Esophagus (tissue), 2 donors: ENCODE results near the gene CDKAL1. TPM values are rescaled to one million over a fixed set of nuclear protein-coding genes. Genes with fewer than 3 reads are reported as not detected.

ENCODE experiments used
- H3K27ac ChIP-seq, 2 donors: one replicate each; pipeline ENCODE4 v1.5.1; 2013; ENCODE audit warnings: low read depth in 2 of 2, mild to moderate bottlenecking in 2 of 2, inconsistent platforms in 1 of 2, low read length in 1 of 2, moderate library complexity in 1 of 2
- H3K27me3 ChIP-seq, 2 donors: one replicate each; pipeline ENCODE4 v1.6.1; 2013; ENCODE audit warnings: low read length in 2 of 2, control low read depth in 1 of 2, mild to moderate bottlenecking in 1 of 2; ENCODE audit not compliant: insufficient read depth in 2 of 2, control insufficient read depth in 1 of 2
- H3K36me3 ChIP-seq, 2 donors: one replicate each; pipeline ENCODE4 v1.6.1; 2013; ENCODE audit warnings: low read length in 1 of 2; ENCODE audit not compliant: control insufficient read depth in 2 of 2, insufficient read depth in 2 of 2
- H3K4me1 ChIP-seq, 2 donors: one replicate each; pipeline ENCODE4 v1.6.1; 2013; ENCODE audit warnings: low read length in 1 of 2; ENCODE audit not compliant: control insufficient read depth in 2 of 2, insufficient read depth in 2 of 2
- H3K4me3 ChIP-seq, 2 donors: one replicate each; pipeline ENCODE4 v1.5.1; 2013; ENCODE audit warnings: low read length in 2 of 2, mild to moderate bottlenecking in 2 of 2, low read depth in 1 of 2, moderate library complexity in 1 of 2
- H3K9me3 ChIP-seq, 2 donors: one replicate each; pipeline ENCODE4 v1.6.1; 2013; ENCODE audit warnings: mild to moderate bottlenecking in 2 of 2, low read depth in 1 of 2, low read length in 1 of 2, moderate library complexity in 1 of 2; ENCODE audit not compliant: control insufficient read depth in 2 of 2, insufficient read depth in 1 of 2
- WGBS, 2 donors: extraction: QIAGEN DNeasy Blood & Tissue Kit; methylation state at CpG; one replicate each; pipeline ENCODE4 v1.1.7; 2013; 5-methylcytosine and 5-hydroxymethylcytosine counted together
- polyA plus RNA-seq, 2 donors: library from polyadenylated mRNA; stranded (reverse); fragments of 200-250 nt; gene quantifications; one replicate each; pipeline ENCODE4 v1.2.3, GENCODE V29; 2013
- donor health status: healthy with polysubstance abuse.
- donor health status: Bipolar disorder and iron deficiency.

CDKAL1 gene
- polyA plus RNA-seq, 2 donors = 3.5 TPM

GRCh38 chr6:21104288-21104687, 570.0 kb downstream of the CDKAL1 start:
- H3K4me3 ChIP-seq = no peak overlapping the region
- no peak overlapping the region for H3K27ac ChIP-seq
- 95% methylated on average over 2 of the region's 2 CpGs for WGBS, 2 donors
- no peaks in the 10 kb centered on the region for H3K4me1 ChIP-seq
- no peaks in the 10 kb centered on the region for H3K36me3 ChIP-seq
- H3K27me3 ChIP-seq = no peaks in the 10 kb centered on the region
- H3K9me3 ChIP-seq = no peaks in the 10 kb centered on the region

GRCh38 chr6:21107796-21108195, 573.5 kb downstream of the CDKAL1 start:
- Histone ChIP-seq H3K4me3 (no peak overlapping the region), H3K27me3 (no peaks in the 10 kb centered on the region), H3K4me1 (no peaks in the 10 kb centered on the region), H3K9me3 (no peaks in the 10 kb centered on the region), H3K36me3 (no peaks in the 10 kb centered on the region), H3K27ac (no peak overlapping the region)
- 85 to 90% methylated on average over 3 of the region's 3 CpGs for WGBS, 2 donors

- no peak overlapping the region for H3K4me3 ChIP-seq
- WGBS, 2 donors = 20 to 38% methylated on average over 5 of the region's 5 CpGs
- no peak overlapping the region for H3K27ac ChIP-seq
- H3K9me3 ChIP-seq = no peaks in the 10 kb centered on the region
- H3K27me3 ChIP-seq = no peaks in the 10 kb centered on the region
- no peaks in the 10 kb centered on the region for H3K36me3 ChIP-seq
- no peaks in the 10 kb centered on the region for H3K4me1 ChIP-seq
These were observed 575.3 kb downstream of the CDKAL1 start for GRCh38 chr6:21109391-21110178.

GRCh38 chr6:21110684-21111083, 576.4 kb downstream of the CDKAL1 start:
- Histone ChIP-seq H3K27ac (no peak overlapping the region), H3K4me3 (no peak overlapping the region), H3K36me3 (no peaks in the 10 kb centered on the region), H3K9me3 (no peaks in the 10 kb centered on the region), H3K4me1 (no peaks in the 10 kb centered on the region), H3K27me3 (no peaks in the 10 kb centered on the region)
- 86% methylated on average over 5 of the region's 5 CpGs for WGBS, 2 donors

- no peaks in the 10 kb centered on the region for H3K36me3 ChIP-seq
- WGBS, 2 donors = 64 to 70% methylated on average over 4 of the region's 4 CpGs
- H3K4me1 ChIP-seq = no peaks in the 10 kb centered on the region
These were observed 577.0 kb downstream of the CDKAL1 start for GRCh38 chr6:21111093-21111725.

GRCh38 chr6:21115111-21115510, 580.9 kb downstream of the CDKAL1 start:
- no peak overlapping the region for H3K4me3 ChIP-seq
- H3K4me1 ChIP-seq = no peaks in the 10 kb centered on the region
- no peaks in the 10 kb centered on the region for H3K36me3 ChIP-seq
- 39 to 41% methylated on average over 2 of the region's 2 CpGs for WGBS, 2 donors
- no peaks in the 10 kb centered on the region for H3K9me3 ChIP-seq
- H3K27me3 ChIP-seq = no peaks in the 10 kb centered on the region
- no peak overlapping the region for H3K27ac ChIP-seq

More at GRCh38 chr6:21111093-21111725, 577.0 kb downstream of the CDKAL1 start:
- Histone ChIP-seq H3K27ac (no peak overlapping the region), H3K4me3 (no peak overlapping the region), H3K27me3 (no peaks in the 10 kb centered on the region), H3K9me3 (no peaks in the 10 kb centered on the region)

- Histone ChIP-seq H3K4me3 (no peak overlapping the region), H3K4me1 (no peaks in the 10 kb centered on the region), H3K27ac (no peak overlapping the region), H3K36me3 (no peaks in the 10 kb centered on the region), H3K27me3 (no peaks in the 10 kb centered on the region), H3K9me3 (no peaks in the 10 kb centered on the region)
- WGBS, 2 donors = 92 to 94% methylated on average over 3 of the region's 3 CpGs
These were observed 582.5 kb downstream of the CDKAL1 start for GRCh38 chr6:21116736-21117135.

- Histone ChIP-seq H3K36me3 (no peaks in the 10 kb centered on the region), H3K4me3 (no peak overlapping the region), H3K27me3 (no peaks in the 10 kb centered on the region), H3K9me3 (no peaks in the 10 kb centered on the region), H3K4me1 (no peaks in the 10 kb centered on the region), H3K27ac (no peak overlapping the region)
- 93 to 94% methylated on average over 5 of the region's 5 CpGs for WGBS, 2 donors
These were observed 584.0 kb downstream of the CDKAL1 start for GRCh38 chr6:21118216-21118780.

GRCh38 chr6:21121636-21122136, 587.4 kb downstream of the CDKAL1 start:
- Histone ChIP-seq H3K4me3 (no peak overlapping the region), H3K27me3 (no peaks in the 10 kb centered on the region), H3K36me3 (no peaks in the 10 kb centered on the region), H3K9me3 (no peaks in the 10 kb centered on the region), H3K4me1 (no peaks in the 10 kb centered on the region), H3K27ac (no peak overlapping the region)
- WGBS, 2 donors = 77 to 86% methylated on average over 3 of the region's 3 CpGs
